ENCODE results near the gene CCDC86.

- TF ChIP-seq EZH2phosphoT487 (IDR thresholded peaks at IDR 0.05; ENCODE audit: borderline replicate concordance, low read depth, low read length) (no peak), CTCF (conservative IDR thresholded peaks at IDR 0.05; ENCODE audit: low read length) (peak; percentile 57; the same call in 1 of the 2 replicates)
Measured at GRCh38 chr11:60838132-60838531, 3.8 kb upstream of the CCDC86 start.

All from OCI-LY7 (cell line).